Head of caudate nucleus (tissue), 42 donors: Measurements from ENCODE around the gene P2RY1.
"Not testable (repeated sequence)": the region's sequence is repeated elsewhere in the genome, so short reads cannot be mapped to it uniquely, and the experiment has no call there.

ENCODE experiments used
- DNase-seq, 42 donors: peaks; one replicate each; pipeline versions ENCODE4 v3.0.0 to v3.0.0-alpha.2; 2020 to 2021; ENCODE audit warnings: mixed read lengths in 7 of 42
- intact Hi-C: fragments of 100-400 bp; cut with DNase I; formaldehyde crosslinking; loops from one replicate; pipeline ENCODE4 v1.15.0; 2022

The P2RY1 gene

DNA sequence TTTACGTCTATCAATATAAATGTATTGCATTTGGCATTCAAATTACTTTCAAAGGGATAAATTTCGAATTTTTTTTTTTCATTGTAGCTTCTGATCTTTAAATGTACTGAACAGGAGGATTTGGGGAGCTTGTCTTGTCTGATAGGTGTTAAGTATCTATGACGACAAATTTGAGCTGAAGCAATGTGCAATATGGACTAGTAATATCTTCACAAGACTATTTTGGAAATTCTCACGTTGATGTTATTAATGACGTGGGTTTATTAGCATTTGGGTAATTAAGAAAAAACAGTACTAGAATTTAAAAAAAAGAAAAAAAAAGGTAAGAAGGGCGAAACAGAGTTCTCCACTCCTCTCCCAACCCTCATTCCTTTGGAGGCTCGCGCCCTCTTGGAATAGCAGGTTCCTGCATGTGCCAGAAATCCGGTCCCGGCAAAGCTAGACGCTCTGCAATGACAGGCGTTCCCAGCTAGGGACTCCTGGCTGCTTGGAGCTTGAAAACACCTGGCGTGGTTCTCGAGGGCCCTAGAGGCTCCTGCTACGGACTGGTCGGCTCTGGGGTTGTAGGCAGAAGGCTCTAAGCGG, 648 bp upstream of the P2RY1 start:
- peak in 16 of 42 donors; percentile 23 to 75 (median 50) for DNase-seq
- intact Hi-C loops, result no loop called here

GRCh38 chr3:152835601-152836102, 721 bp downstream of the P2RY1 start:
- DNase-seq, result peak in 21 of 42 donors; percentile 1 to 50 (median 15)
- intact Hi-C loops, result no loop called here

- intact Hi-C loops, result no loop called here
- peak in 4 of 42 donors; percentile 8 to 28 (median 12) for DNase-seq
These were observed 1.3 kb downstream of the P2RY1 start for GRCh38 chr3:152836269-152836668.

GRCh38 chr3:152839511-152839910, 4.6 kb downstream of the P2RY1 start:
- intact Hi-C loops, result no loop called here
- DNase-seq, result no peak

- intact Hi-C loops, result no loop called here
- no peak for DNase-seq
These were observed 6.2 kb downstream of the P2RY1 start for GRCh38 chr3:152841131-152841530.

DNA sequence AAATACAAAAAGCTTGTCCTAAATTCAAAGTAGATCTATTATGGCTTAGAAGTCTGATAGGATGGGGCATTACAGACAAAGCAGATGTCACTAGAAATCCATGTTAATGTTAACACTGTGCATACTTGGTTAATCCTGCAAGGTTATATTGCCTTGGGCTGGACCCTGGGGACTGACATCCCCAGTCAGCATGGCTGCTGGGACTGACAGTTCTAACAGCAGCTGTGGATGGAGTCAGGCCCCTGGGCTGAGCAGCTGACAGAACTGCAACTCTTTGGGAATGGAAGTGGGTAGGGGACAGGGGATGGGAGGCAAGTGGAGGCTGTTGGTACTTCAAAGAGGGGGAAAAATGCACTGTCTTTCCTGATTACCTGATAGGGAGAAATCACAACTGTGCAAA, 7.5 kb downstream of the P2RY1 start:
- intact Hi-C loops, result no loop called here

GRCh38 chr3:152843955-152844354, 9.0 kb downstream of the P2RY1 start:
- DNase-seq, result no peak
- intact Hi-C loops, result no loop called here

More for the DNA sequence above, 7.5 kb downstream of the P2RY1 start:
- no peak for DNase-seq

DNA sequence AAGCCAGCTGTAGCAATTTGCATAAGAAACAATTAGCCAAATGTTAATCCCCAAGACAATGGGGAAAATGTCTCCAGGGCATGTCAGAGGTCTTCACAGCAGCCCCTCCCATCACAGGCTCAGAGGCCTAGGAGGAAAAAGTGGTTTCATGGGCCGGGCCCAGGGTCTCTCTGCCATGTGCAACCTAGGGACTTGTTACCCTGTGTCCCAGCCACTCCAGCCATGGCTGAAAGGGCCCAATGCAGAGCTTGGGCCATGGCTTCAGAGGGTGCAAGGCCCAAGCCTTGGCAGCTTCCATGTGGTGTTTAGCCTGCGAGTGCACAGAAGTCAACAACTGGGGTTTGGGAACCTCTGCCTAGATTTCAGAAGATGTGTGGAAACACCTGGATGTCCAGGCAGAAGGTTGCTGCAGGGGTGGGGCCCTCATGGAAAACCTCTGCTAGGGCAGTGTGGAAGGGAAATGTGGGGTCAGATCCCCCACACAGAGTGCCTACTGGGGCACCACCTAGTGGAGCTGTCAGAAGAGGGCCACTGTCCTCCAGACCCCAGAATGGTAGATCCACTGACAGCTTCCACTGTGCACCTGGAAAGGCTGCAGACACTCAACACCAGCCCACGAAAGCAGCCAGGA, 11.8 kb downstream of the P2RY1 start:
- DNase-seq, intact Hi-C loops: not testable (repeated sequence)

DNA sequence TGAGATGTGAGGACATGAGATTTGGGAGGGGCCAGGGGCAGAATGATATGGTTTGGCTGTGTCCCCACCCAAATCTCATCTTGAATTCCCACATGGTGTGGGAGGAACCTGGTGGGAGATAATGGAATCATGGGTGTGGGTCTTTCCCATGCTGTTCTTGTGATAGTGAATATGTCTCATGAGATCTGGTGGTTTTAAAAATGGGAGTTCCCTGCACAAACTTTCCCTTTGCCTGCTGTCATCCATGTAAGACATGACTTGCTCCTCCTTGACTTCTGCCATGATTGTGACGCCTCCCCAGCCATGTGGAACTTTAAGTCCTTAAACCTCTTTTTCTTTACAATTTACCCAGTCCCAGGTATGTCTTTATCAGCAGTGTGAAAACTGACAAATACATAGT, 12.7 kb downstream of the P2RY1 start:
- intact Hi-C loops, result not testable (repeated sequence)

DNA sequence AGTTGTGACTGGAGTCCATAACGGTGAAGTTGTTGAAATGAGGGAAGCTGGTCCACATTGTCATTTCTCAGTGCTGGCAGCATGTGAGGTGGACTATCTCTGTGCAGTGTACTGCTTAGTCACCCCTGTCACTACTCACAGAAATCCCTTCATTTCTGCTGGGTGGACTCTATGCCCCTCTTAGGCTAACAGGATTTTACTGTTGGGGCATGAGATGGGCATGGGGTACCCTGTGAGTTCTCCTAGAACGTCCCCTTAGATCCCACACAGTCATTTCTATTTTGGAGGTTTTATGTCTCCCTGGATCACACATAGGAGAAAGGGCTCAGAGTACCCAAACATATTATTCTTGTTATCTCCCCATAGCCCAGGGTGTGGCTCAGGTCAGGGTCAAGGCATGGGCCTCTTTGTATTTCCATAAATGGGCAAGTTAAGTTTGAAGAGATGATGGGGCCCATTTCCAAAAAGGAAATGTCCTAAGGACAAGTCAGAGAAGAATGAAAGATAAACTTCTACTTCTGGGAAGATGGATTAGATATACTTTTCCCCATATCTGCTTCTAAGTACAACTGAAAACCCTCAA, 15.2 kb downstream of the P2RY1 start:
- intact Hi-C loops, result no loop called here
- no peak for DNase-seq

More for the DNA sequence above, 12.7 kb downstream of the P2RY1 start:
- DNase-seq, result not testable (repeated sequence)

DNA sequence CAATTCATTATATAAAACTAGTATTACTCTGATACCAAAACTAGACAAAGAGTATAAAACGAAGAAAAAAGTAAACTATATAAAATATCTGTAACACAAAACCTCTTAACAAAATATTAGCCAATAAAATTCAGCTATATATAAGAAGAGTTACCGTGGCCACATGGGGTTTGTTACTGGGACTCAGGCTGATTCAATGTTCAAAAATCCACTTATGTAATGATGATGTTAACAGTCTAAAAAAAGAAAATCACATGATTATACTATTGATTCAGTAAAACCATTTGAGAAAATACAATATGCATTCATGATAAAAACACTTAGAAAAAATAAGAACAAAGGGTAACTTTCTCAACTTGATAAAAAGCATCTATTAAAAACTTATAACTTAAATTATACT, 18.3 kb downstream of the P2RY1 start:
- no peak for DNase-seq
- intact Hi-C loops, result no loop called here

DNA sequence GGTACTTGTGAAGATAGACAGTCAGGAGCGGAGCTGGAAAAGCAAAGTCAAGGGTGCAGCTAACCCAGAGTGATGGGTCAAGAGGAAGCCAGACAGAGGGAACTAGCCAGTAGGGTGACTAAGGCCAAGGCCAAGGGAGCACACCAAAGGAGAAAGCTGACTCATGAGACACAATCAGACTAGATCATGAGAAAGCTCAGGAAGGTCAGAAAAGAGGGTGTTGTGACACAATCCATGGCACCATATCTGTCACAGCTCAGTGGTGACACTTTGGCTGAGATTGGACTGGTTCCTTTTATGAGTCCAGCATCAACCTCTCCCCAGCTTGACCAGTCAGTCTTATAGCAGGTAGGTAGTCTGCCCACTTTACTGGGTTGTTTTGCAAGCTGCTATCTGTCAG, 22.2 kb downstream of the P2RY1 start:
- no peak for DNase-seq
- intact Hi-C loops, result no loop called here

GRCh38 chr3:152858170-152858800, 23.4 kb downstream of the P2RY1 start:
- intact Hi-C loops, result no loop called here
- no peak for DNase-seq

DNA sequence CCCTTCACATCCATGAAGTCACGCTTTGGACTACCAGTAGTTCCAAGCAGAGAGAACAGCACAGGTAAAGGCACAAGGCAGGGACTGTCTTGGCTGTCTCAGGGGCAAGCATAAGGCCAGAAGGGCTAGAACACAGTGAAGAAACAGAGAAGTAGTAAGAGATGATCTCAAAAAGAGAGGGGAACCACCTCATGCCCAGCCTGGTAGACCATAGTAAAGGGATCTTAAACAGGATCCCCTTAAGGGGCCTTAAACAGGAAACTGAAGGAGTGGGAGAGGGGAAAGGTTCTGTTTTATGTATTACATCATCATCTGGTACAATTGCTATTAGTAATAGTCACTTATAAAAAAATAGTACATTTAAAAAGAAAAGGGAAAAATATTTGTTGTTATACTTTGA, 25.8 kb downstream of the P2RY1 start:
- DNase-seq, result no peak
- intact Hi-C loops, result no loop called here

- intact Hi-C loops, result no loop called here
- no peak for DNase-seq
These were observed 30.8 kb downstream of the P2RY1 start for GRCh38 chr3:152865668-152866245.

DNA sequence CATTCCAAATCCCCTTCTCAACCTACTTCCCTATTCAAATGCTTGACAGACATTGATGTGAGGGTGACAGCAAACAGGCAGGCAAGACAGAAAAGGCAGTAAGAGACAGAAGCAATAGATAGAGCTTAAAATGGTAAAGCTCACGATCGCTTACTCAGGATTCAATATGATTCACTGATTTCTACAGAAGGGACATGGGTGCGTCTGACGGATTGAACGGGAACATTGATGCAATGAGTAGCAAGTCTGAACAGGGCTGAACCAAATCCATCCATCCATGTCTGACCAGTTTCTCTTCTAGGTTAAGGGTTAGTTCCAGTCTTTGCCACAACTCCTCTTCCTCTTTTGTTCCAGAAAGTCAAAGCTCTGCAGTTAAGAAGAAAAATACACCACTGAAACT, 35.1 kb downstream of the P2RY1 start:
- intact Hi-C loops, result no loop called here
- no peak for DNase-seq

DNA sequence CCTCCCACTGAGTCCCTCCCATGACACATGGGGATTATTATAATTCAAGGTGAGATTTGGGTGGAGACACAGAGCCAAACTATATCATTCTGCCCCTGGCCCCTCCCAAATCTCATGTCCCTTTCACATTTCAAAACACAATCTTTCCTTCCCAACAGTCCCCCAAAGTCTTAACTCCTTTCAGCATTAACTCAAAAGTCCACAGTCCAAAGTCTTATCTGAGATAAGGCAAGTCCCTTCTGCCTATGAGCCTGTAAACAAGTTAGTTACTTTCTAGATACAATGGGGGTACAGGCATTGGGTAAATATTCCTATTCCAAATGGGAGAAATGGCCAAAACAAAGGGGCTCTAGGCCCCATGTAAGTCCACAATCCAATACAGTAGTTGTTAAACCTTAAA, 38.4 kb downstream of the P2RY1 start:
- DNase-seq, intact Hi-C loops: not testable (repeated sequence)

DNA sequence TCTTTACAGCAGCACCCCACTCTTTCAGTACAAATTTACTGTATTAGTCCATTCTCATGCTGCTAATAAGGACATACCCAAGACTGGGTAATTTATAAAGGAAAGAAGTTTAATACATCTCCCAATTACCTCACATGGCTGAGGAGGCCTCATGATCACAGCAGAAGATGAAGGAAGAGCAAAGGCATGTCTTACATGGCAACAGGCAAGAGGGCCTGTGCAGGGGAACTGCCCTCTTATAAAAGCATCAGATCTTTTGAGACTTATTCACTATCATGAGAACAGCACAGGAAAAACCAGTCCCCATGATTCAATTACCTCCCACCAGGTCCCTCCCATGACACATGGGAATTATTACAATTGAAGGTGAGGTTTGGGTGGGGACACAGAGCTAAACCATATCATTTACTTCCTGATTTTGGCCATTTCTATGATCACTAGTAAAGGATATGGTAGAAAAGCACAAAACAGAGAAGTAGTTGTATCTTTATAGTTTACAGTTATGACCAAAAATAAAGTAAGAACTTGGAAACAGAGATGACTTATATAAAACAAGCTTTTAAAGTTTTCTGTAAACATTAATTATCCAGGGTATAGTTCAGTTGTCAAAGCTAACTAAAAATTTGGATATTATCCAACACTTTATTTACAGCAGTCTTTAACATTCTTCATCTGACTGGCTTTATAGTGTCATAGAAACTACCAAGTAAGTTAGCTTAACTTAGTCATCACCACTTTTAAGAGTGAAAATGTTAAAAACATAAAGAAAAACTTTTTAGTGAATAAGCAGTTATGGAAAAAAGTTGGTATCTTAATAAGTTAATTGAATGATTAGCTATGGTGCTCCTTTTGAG, 40.2 kb downstream of the P2RY1 start:
- intact Hi-C loops, result no loop called here
- no peak for DNase-seq
